ENCODE results near the gene ISL2. TPM values are rescaled to one million over a fixed set of nuclear protein-coding genes. Genes with fewer than 3 reads are reported as not detected.

The ISL2 gene
- total and polyA plus RNA-seq, 4 donors = 0.03 to 0.14 TPM; not detected in 2

DNA sequence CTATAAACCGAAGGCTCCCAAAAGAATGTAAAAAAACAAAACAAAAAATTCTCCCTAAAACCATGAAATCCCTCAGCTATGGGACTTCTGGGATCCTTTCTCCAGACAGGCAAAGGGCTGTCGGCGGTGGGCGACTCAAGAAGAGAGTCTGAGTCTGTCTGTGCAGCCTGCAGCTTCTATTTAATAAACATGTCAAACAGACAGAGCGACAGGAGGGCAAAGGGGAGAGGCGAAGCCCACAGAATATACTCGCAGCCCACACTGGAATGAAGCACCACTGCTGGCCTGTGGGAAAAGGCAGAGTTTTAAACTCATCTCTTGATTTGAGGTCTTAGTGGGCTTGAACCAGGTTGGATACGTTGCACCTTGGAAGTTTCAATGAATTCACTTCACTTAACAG is 40.2 kb downstream of the ISL2 start:
- TF ChIP-seq GABPA (IDR thresholded peaks at IDR 0.05 in 1 of 2, conservative IDR thresholded peaks at IDR 0.05 in 1 of 2) (no peak), NR2F2 (IDR thresholded peaks at IDR 0.05) (no peak), SP1 (IDR thresholded peaks at IDR 0.05) (no peak), JUND (IDR thresholded peaks at IDR 0.05) (no peak), TAF1 (conservative IDR thresholded peaks at IDR 0.05) (no peak), FOXA2 (IDR thresholded peaks at IDR 0.05) (no peak), REST (IDR thresholded peaks at IDR 0.05) (no peak), CTCF (IDR thresholded peaks at IDR 0.05; ENCODE audit: low read depth, low read length, missing input control) (no peak), ATF3 (IDR thresholded peaks at IDR 0.05) (no peak), RXRA (IDR thresholded peaks at IDR 0.05) (no peak), HNF4A (conservative IDR thresholded peaks at IDR 0.05) (no peak), EGR1 (IDR thresholded peaks at IDR 0.05; ENCODE audit: low read depth in 2 of 2) (no peak), FOXA1 (IDR thresholded peaks at IDR 0.05) (no peak), RAD21 (IDR thresholded peaks at IDR 0.05) (no peak), YY1 (IDR thresholded peaks at IDR 0.05) (no peak), HNF4G (IDR thresholded peaks at IDR 0.05) (no peak), ZBTB33 (IDR thresholded peaks at IDR 0.05) (no peak)
- TF ChIP-seq, protein P1, sequence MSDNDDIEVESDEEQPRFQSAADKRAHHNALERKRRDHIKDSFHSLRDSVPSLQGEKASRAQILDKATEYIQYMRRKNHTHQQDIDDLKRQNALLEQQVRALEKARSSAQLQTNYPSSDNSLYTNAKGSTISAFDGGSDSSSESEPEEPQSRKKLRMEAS (IDR thresholded peaks at IDR 0.05) = no peak

More for the DNA sequence above, 40.2 kb downstream of the ISL2 start:
- Histone ChIP-seq H3K36me3 (ENCODE audit: control insufficient read depth in 4 of 4, insufficient read depth in 3 of 4, low read depth in 1 of 4, low read length in 3 of 4) (peaks cover 0 to 3% (median 0%) of the 10 kb centered on the region in 4 donors), H3K4me3 (ENCODE audit: low read depth in 1 of 3, low read length in 3 of 3) (no peak overlapping the region), H3K4me1 (ENCODE audit: control insufficient read depth in 4 of 4, insufficient read depth in 4 of 4, low read length in 3 of 4) (peaks cover 2 to 13% (median 5%) of the 10 kb centered on the region in 4 donors), H3K9ac (ENCODE audit: low read depth in 1 of 2, low read length in 2 of 2) (no peak overlapping the region), H3K27ac (ENCODE audit: low read depth in 1 of 2, low read length in 2 of 2) (no peak overlapping the region), H3K27me3 (ENCODE audit: control insufficient read depth in 4 of 4, insufficient read depth in 4 of 4, low read length in 3 of 4) (no peaks in the 10 kb centered on the region), H3K9me3 (ENCODE audit: control insufficient read depth in 4 of 4, low read length in 3 of 4) (no peaks in the 10 kb centered on the region)
- no peak for DNase-seq (ENCODE audit: low spot score)
- WGBS = 76% methylated on average over 8 of the region's 8 CpGs
